Measurements from ENCODE around the gene KRTAP4-8.

- TF ChIP-seq, protein P1, sequence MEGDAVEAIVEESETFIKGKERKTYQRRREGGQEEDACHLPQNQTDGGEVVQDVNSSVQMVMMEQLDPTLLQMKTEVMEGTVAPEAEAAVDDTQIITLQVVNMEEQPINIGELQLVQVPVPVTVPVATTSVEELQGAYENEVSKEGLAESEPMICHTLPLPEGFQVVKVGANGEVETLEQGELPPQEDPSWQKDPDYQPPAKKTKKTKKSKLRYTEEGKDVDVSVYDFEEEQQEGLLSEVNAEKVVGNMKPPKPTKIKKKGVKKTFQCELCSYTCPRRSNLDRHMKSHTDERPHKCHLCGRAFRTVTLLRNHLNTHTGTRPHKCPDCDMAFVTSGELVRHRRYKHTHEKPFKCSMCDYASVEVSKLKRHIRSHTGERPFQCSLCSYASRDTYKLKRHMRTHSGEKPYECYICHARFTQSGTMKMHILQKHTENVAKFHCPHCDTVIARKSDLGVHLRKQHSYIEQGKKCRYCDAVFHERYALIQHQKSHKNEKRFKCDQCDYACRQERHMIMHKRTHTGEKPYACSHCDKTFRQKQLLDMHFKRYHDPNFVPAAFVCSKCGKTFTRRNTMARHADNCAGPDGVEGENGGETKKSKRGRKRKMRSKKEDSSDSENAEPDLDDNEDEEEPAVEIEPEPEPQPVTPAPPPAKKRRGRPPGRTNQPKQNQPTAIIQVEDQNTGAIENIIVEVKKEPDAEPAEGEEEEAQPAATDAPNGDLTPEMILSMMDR (conservative IDR thresholded peaks at IDR 0.05 in 1 of 2, IDR thresholded peaks at IDR 0.05 in 1 of 2; ENCODE audit: extremely low read depth in 1 of 2, insufficient read depth in 1 of 2, low read depth in 1 of 2, low read length in 2 of 2), result no peak
- TF ChIP-seq EZH2 (IDR thresholded peaks at IDR 0.05; ENCODE audit: borderline replicate concordance, low read length), result no peak
Observed at GRCh38 chr17:41073676-41074075, 24.3 kb downstream of the KRTAP4-8 start.
